ENCODE results near the gene KDM2B.

Gene KDM2B

DNA sequence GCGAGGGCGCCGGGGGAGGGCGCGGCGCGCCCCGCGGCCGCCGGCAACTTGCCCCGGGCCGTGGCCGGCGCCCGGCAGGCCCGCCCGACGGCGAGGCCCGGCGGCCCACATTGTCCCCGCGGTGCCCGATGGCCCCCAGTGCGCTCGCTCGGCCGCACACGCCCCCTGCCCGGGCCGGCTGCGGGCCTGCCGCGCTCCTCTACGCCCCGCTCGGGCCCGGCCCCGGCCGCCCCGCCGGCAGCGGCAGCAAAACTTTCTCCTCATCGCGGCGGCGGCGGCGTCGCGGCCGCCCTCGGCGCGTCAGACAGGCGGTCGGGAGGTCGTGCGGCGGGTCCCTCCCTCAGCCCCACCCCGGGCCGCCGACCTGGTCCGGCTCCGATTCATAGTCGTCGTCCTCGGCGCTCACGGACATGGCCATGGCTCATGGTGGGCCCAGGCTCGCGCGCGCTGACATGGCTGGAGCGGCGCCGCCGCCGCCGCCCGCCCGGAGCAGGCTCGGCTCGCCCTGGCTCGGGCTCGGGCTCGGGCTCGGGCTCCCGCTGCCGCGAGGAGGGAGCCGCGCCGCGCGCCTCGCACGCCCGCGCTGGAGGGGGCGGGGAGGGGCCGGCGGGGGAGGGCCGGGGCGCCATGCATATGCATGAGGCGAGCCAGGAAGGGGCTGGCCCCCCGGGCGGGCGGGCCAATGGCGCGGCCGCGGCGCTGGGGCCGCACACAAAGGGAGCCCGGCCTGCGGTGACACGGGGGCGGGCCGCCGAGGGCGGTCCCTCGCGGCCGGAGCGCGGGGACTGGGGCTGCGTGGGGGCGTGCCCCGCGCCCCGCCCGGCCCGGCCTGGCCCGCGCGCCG, 113.8 kb downstream of the KDM2B start:
- DNase-seq = peak in 56 of 58 donors; percentile 16 to 93 (median 83)

DNA sequence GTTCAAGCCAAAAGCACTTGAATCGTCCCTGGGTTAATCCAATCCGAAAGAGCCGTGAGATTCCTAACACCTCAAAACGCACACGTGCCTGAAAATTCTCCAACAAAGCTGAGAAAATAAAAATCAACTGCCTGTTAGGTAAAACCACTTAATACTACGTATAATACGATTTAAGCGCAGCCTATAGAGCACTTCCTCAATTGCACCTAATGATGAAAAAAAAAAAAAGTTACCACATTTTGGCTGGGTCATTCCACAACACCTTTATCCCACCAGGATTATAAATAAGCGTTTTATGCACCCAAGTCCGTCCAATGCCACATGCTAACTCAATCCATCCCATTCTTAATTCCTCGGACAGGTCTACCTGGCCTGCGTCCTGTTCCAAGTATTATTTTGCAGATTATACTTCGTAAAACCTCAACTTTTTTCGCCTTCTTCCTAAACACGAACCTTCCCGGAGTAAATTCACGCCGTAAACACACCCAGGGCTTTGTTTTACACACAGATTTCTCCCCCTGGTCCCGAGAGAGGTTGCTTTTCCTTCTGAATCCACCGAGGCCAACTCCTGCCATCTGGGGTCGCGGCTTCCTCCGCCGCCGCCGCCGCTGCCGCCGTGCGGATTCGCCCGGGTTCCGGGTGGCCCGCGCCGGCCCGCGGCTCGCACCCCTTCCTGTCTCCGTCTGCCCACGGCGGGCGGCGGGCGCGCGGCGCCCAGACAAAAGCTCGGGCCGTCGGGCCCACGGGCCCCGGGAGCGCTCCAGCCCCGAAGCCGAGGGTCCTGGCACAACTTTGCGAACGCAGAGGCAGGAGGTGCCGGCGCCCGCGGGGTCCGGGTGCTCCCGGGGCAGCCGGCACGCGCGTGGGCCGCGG, 114.7 kb downstream of the KDM2B start:
- no peak for DNase-seq

DNA sequence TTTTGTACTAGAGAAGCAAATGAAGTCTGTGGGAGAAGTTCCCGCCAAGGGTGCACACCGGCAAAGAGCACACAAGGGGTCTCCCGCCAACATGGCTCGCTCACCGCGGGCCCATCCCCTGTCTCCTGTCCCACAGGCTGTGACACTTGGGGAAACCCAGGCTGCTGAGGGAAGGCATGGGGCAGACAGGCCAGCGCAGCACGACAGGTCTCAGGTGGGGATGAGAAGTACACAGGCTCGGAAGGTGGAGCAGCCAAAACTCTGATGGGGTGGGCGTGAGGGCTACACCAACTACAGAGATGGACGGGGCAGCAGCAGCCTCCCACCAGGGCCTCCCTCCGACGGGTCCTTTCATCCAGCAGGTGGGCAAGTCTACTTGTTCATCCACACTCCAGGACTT, 116.5 kb downstream of the KDM2B start:
- DNase-seq = no peak

DNA sequence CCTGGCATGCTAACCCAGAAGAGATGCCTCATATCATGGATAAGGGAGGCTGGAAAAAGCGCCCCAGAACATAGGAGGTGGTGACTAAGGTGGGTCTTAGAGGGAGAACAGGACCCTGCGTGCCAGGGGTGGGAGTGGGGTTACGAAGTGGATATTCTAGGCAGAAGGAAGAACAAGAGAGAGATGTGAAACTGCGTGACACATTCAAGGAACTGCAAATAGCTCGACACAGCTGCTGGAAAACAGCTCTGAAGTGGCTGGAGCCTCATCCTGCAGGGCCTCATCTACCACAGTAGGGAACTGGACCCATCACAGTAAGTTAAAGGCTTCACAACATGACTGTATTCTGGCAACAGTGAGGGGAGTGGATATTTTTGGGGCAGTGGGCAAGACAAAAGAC, 119.8 kb downstream of the KDM2B start:
- peak in 10 of 58 donors; percentile 8 to 24 (median 20) for DNase-seq

DNA sequence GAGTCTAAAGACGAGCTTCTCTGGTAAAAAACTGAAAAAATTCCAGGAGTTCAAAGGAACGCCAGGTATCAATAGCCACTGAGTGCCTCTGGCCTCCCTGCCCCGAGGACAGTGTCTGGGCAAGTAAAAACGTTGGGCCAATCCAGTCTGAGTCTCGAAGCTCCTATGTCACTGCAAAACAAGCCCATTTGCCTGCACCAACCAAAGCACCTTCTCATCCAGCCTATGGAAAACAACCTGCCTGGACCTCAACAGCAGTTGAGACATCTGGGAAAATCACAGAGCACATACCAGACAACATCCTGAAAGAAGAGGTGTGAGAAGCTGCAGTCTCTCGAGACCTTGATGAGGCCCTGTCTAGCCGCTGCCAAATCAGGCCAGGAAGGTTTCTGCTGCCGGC, 124.3 kb downstream of the KDM2B start:
- DNase-seq = no peak

DNA sequence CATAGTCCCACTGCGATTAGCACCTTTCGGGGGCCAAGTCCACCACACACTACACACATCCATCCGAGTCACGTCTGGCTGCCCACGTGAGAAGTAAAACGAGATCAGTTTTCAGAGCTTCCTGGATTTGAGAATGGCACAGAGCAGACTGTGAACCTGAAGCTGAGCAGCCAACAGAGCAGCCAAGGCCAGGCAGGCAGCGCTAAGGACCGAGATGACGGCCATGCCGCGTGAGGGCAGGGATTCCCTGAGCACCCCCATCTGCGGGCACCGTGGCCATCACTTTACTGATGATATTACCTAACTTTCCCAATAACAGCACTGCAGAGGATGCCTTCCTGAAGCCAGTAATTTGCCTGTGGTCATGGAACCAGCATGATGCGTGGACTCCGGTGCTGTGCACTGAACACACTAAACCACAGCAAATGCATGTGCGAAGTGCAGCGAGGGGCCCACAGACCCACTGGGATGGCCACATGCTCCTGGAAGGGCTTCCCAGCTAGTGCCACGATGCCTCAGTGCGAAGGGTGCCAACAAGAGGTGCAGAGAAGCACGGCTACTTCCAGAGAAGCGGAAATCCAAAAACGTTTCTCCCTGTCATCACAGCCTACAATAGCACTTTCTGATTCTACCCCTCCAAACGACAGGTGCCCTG, 124.9 kb downstream of the KDM2B start:
- no peak for DNase-seq

DNA sequence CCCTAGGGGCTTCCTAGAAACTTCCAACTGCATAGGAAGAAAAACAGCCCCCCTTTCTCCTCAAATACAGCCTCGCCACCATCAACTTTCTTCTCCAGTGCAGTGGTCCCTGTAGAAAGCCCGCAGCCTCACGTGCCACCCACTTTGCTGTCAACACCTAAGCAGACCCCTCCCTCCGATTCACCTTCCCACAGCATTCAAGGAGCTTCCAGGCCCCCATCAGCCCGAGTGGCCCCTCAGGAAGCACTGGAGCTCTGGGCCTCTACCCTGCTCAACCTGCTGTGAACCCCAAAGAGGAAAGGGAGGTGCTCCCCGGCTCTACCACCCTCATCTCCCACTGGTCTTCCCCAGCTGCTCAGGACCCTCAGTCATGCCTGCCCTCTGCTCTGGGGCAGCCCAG, 125.9 kb downstream of the KDM2B start:
- no peak for DNase-seq

DNA sequence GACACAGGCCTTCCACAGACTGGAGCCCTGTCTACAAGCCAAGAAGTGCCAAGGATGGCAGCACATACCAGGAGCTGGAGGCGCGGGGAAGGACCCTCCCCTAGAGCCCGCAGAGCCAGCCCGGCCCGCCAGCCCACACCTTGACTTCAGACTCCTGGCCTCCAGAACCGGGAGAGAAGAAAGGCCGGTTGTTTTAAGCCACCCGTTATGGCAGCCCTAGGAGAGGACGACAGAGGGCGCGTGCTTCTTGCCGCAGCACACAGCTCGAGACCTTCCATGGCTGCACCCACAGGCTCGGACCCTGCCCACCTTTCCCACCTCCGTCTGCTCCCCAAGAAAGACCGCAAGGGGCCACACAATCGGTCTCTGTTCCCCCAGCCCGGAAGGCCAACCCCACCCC, 127.2 kb downstream of the KDM2B start:
- no peak for DNase-seq

DNA sequence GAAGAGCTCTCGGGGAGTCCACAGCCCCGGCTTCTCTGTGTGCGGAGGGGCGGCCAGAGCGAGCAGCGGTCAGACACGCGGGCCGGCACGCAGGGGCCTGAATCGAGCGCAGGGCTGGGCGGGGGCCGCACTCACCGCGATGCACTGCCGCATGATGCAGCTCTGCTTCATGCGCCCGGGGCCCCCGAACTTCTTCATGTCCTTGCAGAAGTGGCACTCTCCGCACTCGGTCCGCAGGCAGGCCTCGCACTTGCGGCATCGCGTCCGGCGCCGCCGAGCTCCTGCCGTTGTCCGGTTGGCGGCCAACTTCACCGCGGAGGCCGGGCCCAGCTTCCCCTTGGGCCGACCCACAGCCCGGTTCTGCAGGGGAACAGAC, 127.8 kb downstream of the KDM2B start:
- DNase-seq = no peak

DNA sequence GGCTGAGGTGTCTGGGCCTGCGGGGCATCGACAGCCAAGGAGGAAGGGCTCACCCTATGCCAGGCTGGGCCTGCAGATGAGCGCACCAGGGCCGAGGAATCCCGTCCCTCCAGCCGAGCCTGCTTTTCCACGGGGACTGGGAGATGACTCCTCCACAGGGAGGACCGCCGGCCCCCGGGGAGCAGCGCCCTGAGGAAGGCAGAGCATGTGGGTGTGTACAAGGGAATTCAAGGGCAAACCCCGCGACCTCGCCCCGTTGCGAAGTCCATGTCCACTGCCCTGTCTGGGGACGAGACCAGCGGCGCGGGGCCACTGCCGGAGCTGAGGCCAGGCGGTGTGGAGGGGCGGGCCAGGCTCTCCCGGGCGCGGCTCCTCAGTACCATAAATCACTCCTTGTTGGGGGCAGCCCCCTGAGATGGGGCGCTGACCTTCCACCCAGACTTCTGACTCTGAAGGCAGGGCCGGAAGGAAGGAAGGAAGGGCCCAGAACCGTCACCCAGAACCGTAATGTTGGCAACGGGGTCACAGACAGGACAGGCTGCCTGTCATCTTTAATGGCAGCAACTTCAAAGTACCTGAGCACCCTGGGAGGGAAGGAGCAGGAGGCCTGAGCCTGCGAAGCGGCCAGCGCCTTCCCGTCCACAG, 128.4 kb downstream of the KDM2B start:
- no peak for DNase-seq

DNA sequence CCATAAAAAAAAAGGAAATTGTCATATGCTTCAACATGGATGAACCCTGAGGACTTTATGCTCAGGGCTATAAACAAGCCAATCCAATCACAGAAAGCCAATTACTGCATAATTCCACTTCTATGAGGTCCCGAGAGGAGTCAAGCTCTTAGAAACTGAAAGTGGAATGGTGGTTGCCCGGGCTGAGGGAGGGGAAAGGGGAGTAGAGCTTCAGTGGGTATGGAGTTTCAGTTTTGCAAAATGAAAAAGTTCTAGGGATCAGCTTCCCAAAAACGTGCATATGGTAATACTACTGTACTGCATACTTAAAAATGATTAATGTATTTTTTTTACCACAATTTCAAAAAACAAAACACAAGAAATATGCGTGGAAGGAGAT, 128.9 kb downstream of the KDM2B start:
- no peak for DNase-seq

DNA sequence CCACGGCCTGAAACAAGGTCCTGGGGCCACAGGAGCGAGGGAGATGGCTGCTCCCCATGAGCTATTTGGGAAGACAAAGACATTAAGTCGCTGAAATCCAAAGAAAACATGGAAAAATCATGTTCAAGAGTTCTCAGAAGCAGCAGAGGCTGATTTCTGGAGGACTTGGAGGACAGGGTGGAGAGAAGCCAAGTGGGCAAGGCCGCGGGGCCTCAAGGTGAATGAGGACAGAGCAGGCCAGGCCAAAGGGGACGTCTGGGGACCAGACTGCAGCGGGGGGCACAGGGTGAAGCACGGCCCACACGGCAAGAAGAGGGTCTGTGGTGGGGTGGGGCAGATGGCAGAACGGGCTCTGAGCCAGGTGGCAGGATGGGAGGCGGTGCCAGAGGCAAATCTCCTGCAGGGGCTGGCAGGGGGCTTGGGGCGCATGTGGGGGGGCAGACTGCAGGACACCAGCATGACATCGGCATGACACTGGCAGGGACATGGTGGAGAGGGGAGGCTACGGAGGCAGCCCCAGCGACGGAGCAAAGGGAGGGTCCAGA, 132.0 kb downstream of the KDM2B start:
- DNase-seq = no peak

DNA sequence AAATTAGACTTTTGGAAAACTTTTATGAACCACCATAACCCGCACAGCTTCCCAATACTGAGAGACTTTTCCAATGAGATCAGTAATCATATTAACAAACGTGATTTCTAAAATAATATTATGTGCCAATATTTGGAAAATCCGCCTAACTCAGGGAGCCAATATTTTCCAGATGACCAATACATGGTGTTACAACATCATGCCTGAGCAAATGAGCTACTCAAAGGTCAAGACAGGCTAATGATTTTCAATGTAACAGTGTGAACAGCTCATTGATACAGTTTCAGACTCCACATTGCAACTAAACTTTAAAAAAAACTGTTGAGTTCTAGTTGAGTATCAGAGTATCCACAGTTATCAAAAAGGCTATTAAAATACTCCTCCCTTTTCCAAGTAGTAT, 134.1 kb downstream of the KDM2B start:
- DNase-seq = no peak

DNA sequence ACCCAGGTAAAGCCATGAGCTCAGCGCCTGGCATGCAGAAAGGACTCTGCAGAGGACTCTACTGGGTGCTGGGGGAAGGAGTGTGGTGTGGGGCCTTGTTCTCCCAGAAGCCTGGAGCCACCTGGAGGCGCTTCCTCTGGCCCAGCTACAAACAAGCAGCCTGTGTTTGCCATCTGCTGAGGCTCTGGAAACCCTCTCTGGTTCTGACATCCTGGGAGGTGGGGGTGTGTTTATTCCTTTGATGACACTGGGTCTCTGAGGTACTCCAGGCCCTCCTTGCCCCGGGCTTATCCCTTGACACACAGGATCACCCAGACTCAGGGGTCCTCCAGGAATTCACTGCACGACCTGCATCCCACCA, 136.0 kb downstream of the KDM2B start:
- DNase-seq = peak in 3 of 58 donors; percentile 28 to 51 (median 44)

DNA sequence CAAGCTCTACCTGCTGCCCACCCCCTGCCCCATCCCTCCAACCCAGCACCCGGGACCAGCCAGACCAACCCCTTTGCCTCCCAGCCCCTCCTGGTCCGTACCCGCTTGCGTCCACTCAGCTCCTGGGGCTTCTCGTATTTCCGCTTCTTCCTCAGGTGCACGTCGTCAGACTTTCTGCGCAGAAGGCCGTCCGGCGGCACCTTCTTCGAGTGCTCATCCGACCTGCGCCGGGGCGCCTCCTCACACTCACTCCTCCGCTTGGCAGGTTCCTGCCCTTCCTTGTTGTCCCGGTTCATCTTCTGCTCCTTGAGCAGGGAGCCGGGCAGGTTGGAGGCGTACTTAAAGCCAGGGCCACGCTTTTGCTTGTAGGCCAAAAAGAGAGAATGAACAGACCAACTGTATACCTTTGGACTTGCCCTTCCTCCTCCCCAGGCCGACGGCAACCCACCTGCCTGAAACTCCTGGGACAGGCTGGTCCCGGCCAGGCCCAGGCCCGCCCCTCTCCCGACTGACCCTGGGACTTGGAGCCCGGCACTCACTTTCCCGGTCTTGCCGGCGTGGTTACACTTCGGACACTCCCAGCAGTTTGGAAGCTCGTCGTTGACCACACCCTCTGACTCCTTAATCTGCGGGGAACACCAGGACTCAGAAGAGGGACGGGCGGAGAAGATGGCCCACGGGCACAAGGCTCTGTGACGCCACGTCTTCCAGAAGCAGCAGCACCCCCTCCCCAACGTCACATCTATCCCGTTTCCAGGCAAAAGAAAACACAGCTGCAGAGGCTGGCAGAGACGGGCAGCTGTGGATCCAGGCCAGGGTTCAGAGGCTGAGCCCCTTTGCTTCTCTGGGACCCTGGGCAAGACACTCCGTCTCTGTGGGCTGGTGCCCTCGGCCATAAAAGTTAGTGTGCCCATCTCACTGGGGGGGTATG, 136.6 kb downstream of the KDM2B start:
- peak in 17 of 58 donors; percentile 5 to 54 (median 37) for DNase-seq

DNA sequence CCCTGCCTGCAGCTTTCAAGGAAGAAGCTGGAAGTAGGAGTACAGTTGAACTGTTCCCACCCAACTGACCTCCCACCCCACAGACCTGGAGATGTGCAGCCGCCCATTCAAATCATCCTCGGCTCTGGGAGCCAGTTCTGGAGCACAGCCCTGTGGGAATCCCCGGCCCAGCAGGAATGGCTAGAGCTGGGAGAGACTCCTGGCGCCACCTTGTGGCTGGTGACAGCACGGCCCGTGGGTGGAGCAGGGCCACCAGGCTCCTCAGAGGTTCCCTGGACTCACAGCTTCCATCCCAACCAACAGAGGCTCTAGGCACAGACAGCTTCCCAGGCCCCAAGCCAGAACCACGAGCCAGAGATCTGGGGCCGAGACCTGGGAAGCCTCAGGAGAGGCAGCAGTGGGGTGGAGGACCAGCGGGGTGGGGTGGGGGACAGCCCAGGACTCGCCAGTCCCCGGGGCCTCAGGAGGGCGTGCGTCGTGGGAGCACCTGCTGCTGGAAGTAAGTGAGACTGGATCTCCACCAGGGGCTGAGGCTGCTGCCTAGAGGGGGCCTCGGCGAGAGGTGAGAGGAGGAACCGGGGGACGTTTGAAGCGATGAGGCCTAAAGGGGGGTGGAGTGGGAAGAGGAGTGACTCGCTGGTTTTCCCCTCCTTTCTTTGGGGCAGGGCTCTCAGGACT, 137.5 kb downstream of the KDM2B start:
- DNase-seq = peak in 55 of 58 donors; percentile 21 to 91 (median 76)

DNA sequence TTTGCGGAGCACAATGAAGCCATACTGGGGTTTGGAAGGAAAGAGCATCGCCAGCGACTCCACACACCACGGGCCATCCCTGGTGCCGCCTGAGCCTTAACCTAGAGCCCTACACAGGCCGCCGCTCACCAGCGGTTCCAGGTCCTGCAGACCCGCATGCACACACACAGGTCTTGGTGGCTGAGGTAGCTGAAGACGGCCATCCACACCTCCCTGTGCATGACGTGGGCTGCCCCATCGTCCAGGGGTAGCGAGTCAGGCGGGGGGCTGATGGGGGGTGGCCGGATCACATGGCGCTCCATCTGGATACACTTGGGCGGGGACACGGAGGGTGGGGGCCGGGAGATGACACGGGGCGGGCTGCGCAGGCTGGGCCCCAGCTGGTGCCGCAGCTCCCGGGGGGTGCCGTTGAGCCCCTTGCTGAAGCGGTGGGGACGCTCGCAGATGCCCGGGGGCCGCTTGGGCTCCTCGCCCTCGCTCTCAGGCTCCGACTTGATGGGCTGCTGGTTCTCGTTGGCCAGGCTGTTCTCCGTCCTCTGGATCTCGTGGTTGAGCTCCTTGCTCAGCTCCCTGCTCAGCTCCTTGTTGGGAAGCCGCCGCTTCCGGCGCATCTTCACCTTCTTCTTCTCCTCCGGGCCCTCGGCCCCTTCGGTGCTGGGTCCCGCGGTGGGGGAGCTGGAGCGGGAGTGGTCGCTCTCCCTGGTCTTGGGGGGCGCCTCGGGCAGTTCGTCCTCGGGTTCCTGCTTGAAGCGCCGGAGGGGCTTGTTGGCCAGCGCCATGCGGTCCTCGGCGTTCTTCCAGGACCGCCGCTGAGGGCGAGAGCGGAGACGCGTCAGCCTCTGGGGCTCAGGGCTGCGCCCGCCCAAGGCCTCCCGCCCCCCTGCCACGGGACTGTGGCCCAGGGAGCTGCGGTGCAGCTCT, 138.5 kb downstream of the KDM2B start:
- no peak for DNase-seq

DNA sequence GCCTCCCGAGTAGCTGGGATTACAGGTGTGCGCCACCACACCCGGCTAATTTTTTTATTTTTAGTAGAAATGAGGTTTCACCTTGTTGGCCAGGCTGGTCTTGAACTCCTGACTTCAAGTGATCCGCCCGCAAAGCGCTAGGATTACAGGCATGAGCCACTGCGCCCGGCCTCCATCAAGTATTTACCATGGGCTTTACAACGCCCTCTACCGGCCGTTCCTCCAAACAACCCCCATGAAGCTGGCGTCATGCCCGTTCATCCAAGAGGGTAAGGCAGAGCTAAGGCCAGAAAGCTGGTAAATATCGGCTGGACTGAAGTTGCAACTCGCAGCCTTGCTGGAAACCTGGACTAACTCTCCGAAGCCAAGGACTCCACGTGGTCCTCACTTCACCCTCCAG, 139.3 kb downstream of the KDM2B start:
- peak in 8 of 58 donors; percentile 11 to 36 (median 31) for DNase-seq

Data from anterior cingulate cortex (tissue), 58 donors.